ENCODE data around the gene HMCN2.

DNA sequence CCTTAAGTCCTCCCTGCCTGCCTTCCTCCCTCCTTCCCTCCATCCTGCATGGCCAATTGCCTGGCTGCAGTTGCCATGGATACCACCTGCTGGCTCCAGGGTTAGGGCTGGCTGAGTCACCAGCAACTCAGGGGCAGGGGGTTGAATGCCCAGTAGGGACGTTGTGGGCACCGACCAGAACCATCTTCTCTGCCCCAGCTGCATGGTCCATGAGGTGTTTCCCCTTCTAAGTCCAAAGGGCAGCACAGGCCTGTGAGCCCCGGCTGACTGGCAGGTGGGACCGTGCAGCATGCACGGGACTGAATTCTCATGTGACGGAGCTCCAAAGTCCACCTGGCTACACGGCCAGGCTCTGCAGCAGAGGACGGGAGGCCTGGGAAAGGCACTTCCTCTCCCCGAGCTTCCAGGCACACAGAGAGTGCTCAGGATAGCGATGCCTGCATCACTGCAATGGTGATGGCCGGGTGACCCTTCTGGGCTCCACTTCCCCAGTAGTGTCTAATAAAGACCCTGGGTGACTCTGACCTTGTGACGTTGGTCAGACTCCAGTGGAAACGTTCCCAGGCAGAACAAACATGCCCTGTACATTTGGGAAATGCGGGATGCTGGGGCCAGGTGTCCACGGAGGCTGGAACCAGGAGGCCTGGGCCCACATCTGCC lies 184.9 kb downstream of the HMCN2 start:
- TF ChIP-seq ELF4 (CRISPR knock-in tag; IDR thresholded peaks at IDR 0.05; ENCODE audit: low read depth) (no peak), NFE2L1 (CRISPR knock-in tag; IDR thresholded peaks at IDR 0.05) (no peak), FOXP4 (CRISPR knock-in tag; IDR thresholded peaks at IDR 0.05) (no peak), CTCF (IDR thresholded peaks at IDR 0.05) (no peak), MYBL2 (CRISPR knock-in tag; IDR thresholded peaks at IDR 0.05) (no peak), MAX (CRISPR knock-in tag; IDR thresholded peaks at IDR 0.05) (no peak), CREB1 (CRISPR knock-in tag; IDR thresholded peaks at IDR 0.05) (no peak), KAT7 (CRISPR knock-in tag; IDR thresholded peaks at IDR 0.05; ENCODE audit: borderline replicate concordance) (no peak), ZNF416 (CRISPR knock-in tag; IDR thresholded peaks at IDR 0.05) (no peak), USF1 (CRISPR knock-in tag; IDR thresholded peaks at IDR 0.05) (no peak), TEAD4 (CRISPR knock-in tag; IDR thresholded peaks at IDR 0.05) (no peak), FOXK1 (CRISPR knock-in tag; IDR thresholded peaks at IDR 0.05) (no peak)
- TF ChIP-seq, protein P1, sequence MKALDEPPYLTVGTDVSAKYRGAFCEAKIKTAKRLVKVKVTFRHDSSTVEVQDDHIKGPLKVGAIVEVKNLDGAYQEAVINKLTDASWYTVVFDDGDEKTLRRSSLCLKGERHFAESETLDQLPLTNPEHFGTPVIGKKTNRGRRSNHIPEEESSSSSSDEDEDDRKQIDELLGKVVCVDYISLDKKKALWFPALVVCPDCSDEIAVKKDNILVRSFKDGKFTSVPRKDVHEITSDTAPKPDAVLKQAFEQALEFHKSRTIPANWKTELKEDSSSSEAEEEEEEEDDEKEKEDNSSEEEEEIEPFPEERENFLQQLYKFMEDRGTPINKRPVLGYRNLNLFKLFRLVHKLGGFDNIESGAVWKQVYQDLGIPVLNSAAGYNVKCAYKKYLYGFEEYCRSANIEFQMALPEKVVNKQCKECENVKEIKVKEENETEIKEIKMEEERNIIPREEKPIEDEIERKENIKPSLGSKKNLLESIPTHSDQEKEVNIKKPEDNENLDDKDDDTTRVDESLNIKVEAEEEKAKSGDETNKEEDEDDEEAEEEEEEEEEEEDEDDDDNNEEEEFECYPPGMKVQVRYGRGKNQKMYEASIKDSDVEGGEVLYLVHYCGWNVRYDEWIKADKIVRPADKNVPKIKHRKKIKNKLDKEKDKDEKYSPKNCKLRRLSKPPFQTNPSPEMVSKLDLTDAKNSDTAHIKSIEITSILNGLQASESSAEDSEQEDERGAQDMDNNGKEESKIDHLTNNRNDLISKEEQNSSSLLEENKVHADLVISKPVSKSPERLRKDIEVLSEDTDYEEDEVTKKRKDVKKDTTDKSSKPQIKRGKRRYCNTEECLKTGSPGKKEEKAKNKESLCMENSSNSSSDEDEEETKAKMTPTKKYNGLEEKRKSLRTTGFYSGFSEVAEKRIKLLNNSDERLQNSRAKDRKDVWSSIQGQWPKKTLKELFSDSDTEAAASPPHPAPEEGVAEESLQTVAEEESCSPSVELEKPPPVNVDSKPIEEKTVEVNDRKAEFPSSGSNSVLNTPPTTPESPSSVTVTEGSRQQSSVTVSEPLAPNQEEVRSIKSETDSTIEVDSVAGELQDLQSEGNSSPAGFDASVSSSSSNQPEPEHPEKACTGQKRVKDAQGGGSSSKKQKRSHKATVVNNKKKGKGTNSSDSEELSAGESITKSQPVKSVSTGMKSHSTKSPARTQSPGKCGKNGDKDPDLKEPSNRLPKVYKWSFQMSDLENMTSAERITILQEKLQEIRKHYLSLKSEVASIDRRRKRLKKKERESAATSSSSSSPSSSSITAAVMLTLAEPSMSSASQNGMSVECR (CRISPR knock-in tag; IDR thresholded peaks at IDR 0.05; ENCODE audit: borderline replicate concordance), result no peak
- TF ChIP-seq, protein P2, sequence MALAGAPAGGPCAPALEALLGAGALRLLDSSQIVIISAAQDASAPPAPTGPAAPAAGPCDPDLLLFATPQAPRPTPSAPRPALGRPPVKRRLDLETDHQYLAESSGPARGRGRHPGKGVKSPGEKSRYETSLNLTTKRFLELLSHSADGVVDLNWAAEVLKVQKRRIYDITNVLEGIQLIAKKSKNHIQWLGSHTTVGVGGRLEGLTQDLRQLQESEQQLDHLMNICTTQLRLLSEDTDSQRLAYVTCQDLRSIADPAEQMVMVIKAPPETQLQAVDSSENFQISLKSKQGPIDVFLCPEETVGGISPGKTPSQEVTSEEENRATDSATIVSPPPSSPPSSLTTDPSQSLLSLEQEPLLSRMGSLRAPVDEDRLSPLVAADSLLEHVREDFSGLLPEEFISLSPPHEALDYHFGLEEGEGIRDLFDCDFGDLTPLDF (CRISPR knock-in tag; IDR thresholded peaks at IDR 0.05), result no peak

Data from WTC11 (cell line).